HEK293T (cell line): ENCODE data around the gene ZNF326.

Source experiments
- ARNT ChIP-seq: fragments of 450-650 bp; IDR thresholded peaks from 2 replicates; pipeline ENCODE4 v1.6.1; 2017; ENCODE audit warnings: mild to moderate bottlenecking
- BHLHE40 ChIP-seq: fragments of 450-650 bp; IDR thresholded peaks from 2 replicates; pipeline ENCODE4 v1.6.1; 2016; ENCODE audit warnings: mild to moderate bottlenecking, moderate library complexity, borderline replicate concordance
- CTBP1 ChIP-seq: fragments of 450-650 bp; IDR thresholded peaks from 2 replicates; pipeline ENCODE4 v1.6.1; 2016; ENCODE audit warnings: borderline replicate concordance
- ELF4 ChIP-seq: fragments of 450-650 bp; IDR thresholded peaks from 2 replicates; pipeline ENCODE4 v1.6.1; 2017; ENCODE audit warnings: antibody characterized with exemption
- FOXA1 ChIP-seq: fragments of 450-650 bp; IDR thresholded peaks from 2 replicates; pipeline ENCODE4 v1.6.1; 2016; ENCODE audit warnings: mild to moderate bottlenecking
- FOXM1 ChIP-seq: fragments of 450-650 bp; IDR thresholded peaks from 2 replicates; pipeline ENCODE4 v1.6.1; 2017; ENCODE audit warnings: mild to moderate bottlenecking, borderline replicate concordance
- HDGF ChIP-seq: fragments of 450-650 bp; IDR thresholded peaks from 2 replicates; pipeline ENCODE4 v1.6.1; 2017; ENCODE audit warnings: antibody characterized with exemption, borderline replicate concordance
- L3MBTL2 ChIP-seq: fragments of 450-650 bp; conservative IDR thresholded peaks from 2 replicates; pipeline ENCODE4 v1.6.1; 2016; ENCODE audit warnings: mild to moderate bottlenecking
- LEF1 ChIP-seq: fragments of 450-650 bp; IDR thresholded peaks from 2 replicates; pipeline ENCODE4 v1.6.1; 2017; ENCODE audit warnings: mild to moderate bottlenecking, borderline replicate concordance
- NFRKB ChIP-seq: fragments of 450-650 bp; IDR thresholded peaks from 2 replicates; pipeline ENCODE4 v1.6.1; 2016; ENCODE audit warnings: mild to moderate bottlenecking, moderate library complexity
- SP1 ChIP-seq: fragments of 450-650 bp; IDR thresholded peaks from 2 replicates; pipeline ENCODE4 v1.6.1; 2017
- SUZ12 ChIP-seq: fragments of 450-650 bp; IDR thresholded peaks from 2 replicates; pipeline ENCODE4 v1.6.1; 2016; ENCODE audit warnings: mild to moderate bottlenecking
- ZNF384 ChIP-seq: fragments of 450-650 bp; IDR thresholded peaks from 2 replicates; pipeline ENCODE4 v1.6.1; 2016

GRCh38 chr1:89986020-89986419 is 8.9 kb upstream of the ZNF326 start:
- TF ChIP-seq ELF4 (no peak), ZNF384 (no peak), BHLHE40 (no peak), L3MBTL2 (no peak), SP1 (no peak), SUZ12 (no peak), FOXA1 (no peak), ARNT (no peak), FOXM1 (no peak), LEF1 (no peak), NFRKB (no peak), HDGF (no peak), CTBP1 (no peak)
